Aorta (tissue), 5 donors: ENCODE results near the gene ATXN7L1. TPM values are rescaled to one million over a fixed set of nuclear protein-coding genes. Genes with fewer than 3 reads are reported as not detected.
A peak's percentile ranks its signal among the peaks of the same experiment; 100 is the strongest.

Source experiments
- ATAC-seq: fragments of 200-7000 bp; cut with Tn5 transposase; one replicate; pipeline ENCODE4 v1.9.1; 2022; ENCODE audit warnings: moderate library complexity; ENCODE audit not compliant: low FRiP score
- DNase-seq, 2 donors: peaks; one replicate each; pipeline ENCODE4 v3.0.0-alpha.2; 2020
- H3K27ac ChIP-seq, 2 donors: one replicate each; pipeline ENCODE4 v1.5.1; 2013; ENCODE audit warnings: low read length in 2 of 2, mild to moderate bottlenecking in 2 of 2, moderate library complexity in 2 of 2, control low read depth in 1 of 2, inconsistent platforms in 1 of 2, low read depth in 1 of 2
- H3K27me3 ChIP-seq, 2 donors: one replicate each; pipeline ENCODE4 v1.6.1; 2013; ENCODE audit warnings: control low read depth in 1 of 2, low read length in 1 of 2, mild to moderate bottlenecking in 1 of 2, moderate library complexity in 1 of 2; ENCODE audit not compliant: insufficient read depth in 2 of 2, control insufficient read depth in 1 of 2
- H3K36me3 ChIP-seq, 2 donors: one replicate each; pipeline ENCODE4 v1.6.1; 2013; ENCODE audit warnings: control low read depth in 1 of 2, low read length in 1 of 2, mild to moderate bottlenecking in 1 of 2; ENCODE audit not compliant: insufficient read depth in 2 of 2, control insufficient read depth in 1 of 2
- H3K4me1 ChIP-seq, 2 donors: one replicate each; pipeline ENCODE4 v1.6.1; 2013; ENCODE audit warnings: low read length in 2 of 2, control low read depth in 1 of 2, mild to moderate bottlenecking in 1 of 2, moderate library complexity in 1 of 2; ENCODE audit not compliant: insufficient read depth in 2 of 2, control insufficient read depth in 1 of 2
- H3K4me3 ChIP-seq, 2 donors: one replicate each; pipeline ENCODE4 v1.5.1; 2013; ENCODE audit warnings: low read length in 2 of 2, control low read depth in 1 of 2, mild to moderate bottlenecking in 1 of 2
- H3K9me3 ChIP-seq: one replicate; pipeline ENCODE4 v1.6.1; 2013; ENCODE audit warnings: mild to moderate bottlenecking, low read length; ENCODE audit not compliant: control insufficient read depth
- WGBS, 2 donors: extraction: QIAGEN DNeasy Blood & Tissue Kit; methylation state at CpG; one replicate each; pipeline ENCODE4 v1.1.7; 2013; 5-methylcytosine and 5-hydroxymethylcytosine counted together
- intact Hi-C, 2 donors: fragments of 100-400 bp; cut with DNase I; formaldehyde crosslinking; loops; one replicate each; pipeline versions ENCODE4 v1.14.2 to v1.15.0; 2022
- polyA plus RNA-seq, 2 donors: library from polyadenylated mRNA; stranded (reverse); fragments of 200-250 nt; gene quantifications; one replicate each; pipeline ENCODE4 v1.2.3, GENCODE V29; 2013
- total RNA-seq, 2 donors: library from RNA; stranded (reverse); fragmentation: NEBNext Ultra II Directional; extraction: Animal tissue kit (Norgen Biotek cat#: 25700); gene quantifications; one replicate each; pipeline ENCODE4 v1.2.1, GENCODE V29; 2021
- donor health status: healthy with polysubstance abuse.
- donor health status: Bipolar disorder and iron deficiency.
- donor health status: DM: no; HTN: no; CAD: no.
- donor health status: DM: no; HTN: no; CAD: no.
- donor health status: DM: yes; HTN: yes; CAD: no.

Gene ATXN7L1
- total and polyA plus RNA-seq, 4 donors, result 2.5 to 20.1 (median 8.4) TPM

- no peak for DNase-seq
- H3K36me3 ChIP-seq, result no peaks in the 10 kb centered on the region
- 61 to 71% methylated on average over 6 of the region's 6 CpGs for WGBS, 2 donors
- H3K27me3 ChIP-seq, result no peaks in the 10 kb centered on the region
- peak; percentile 30 for ATAC-seq
- no peak overlapping the region for H3K4me3 ChIP-seq
- intact Hi-C loops, result no loop called here
- no peaks in the 10 kb centered on the region for H3K9me3 ChIP-seq
- peaks cover 0 to 2% of the 10 kb centered on the region in 2 donors for H3K4me1 ChIP-seq
- H3K27ac ChIP-seq, result no peak overlapping the region
Observed at GRCh38 chr7:105830405-105831301, 45.7 kb downstream of the ATXN7L1 start.

GRCh38 chr7:105829681-105830322, 46.6 kb downstream of the ATXN7L1 start:
- Histone ChIP-seq H3K9me3 (no peaks in the 10 kb centered on the region), H3K27me3 (no peaks in the 10 kb centered on the region), H3K4me1 (peaks cover 0 to 2% of the 10 kb centered on the region in 2 donors), H3K4me3 (no peak overlapping the region), H3K27ac (no peak overlapping the region), H3K36me3 (no peaks in the 10 kb centered on the region)
- intact Hi-C loops, result no loop called here
- no peak for ATAC-seq
- WGBS, 2 donors, result 79 to 82% methylated on average over 5 of the region's 5 CpGs
- no peak for DNase-seq

GRCh38 chr7:105828141-105828540, 48.3 kb downstream of the ATXN7L1 start:
- WGBS, 2 donors, result 94 to 97% methylated on average over 2 of the region's 2 CpGs
- no peaks in the 10 kb centered on the region for H3K36me3 ChIP-seq
- no peaks in the 10 kb centered on the region for H3K9me3 ChIP-seq
- H3K4me3 ChIP-seq, result no peak overlapping the region
- intact Hi-C loops, result no loop called here
- peaks cover 0 to 2% of the 10 kb centered on the region in 2 donors for H3K4me1 ChIP-seq
- no peaks in the 10 kb centered on the region for H3K27me3 ChIP-seq
- ATAC-seq (no peak), DNase-seq (no peak)
- no peak overlapping the region for H3K27ac ChIP-seq

GRCh38 chr7:105827151-105827875, 49.1 kb downstream of the ATXN7L1 start:
- no peak for ATAC-seq
- no peak for DNase-seq
- intact Hi-C loops, result no loop called here
- Histone ChIP-seq H3K36me3 (no peaks in the 10 kb centered on the region), H3K4me1 (peaks cover 0 to 2% of the 10 kb centered on the region in 2 donors), H3K27me3 (no peaks in the 10 kb centered on the region), H3K9me3 (no peaks in the 10 kb centered on the region), H3K4me3 (no peak overlapping the region), H3K27ac (no peak overlapping the region)
- 92 to 94% methylated on average over 7 of the region's 7 CpGs for WGBS, 2 donors

- Histone ChIP-seq H3K36me3 (no peaks in the 10 kb centered on the region), H3K27me3 (no peaks in the 10 kb centered on the region)
Observed at GRCh38 chr7:105826143-105826542, 50.3 kb downstream of the ATXN7L1 start.

GRCh38 chr7:105825371-105825770, 51.0 kb downstream of the ATXN7L1 start:
- H3K4me3 ChIP-seq, result no peak overlapping the region
- ATAC-seq (no peak), DNase-seq (no peak)
- H3K27me3 ChIP-seq, result no peaks in the 10 kb centered on the region
- WGBS, 2 donors, result 97 to 98% methylated on average over 1 of the region's 1 CpG
- H3K4me1 ChIP-seq, result peaks cover 0 to 2% of the 10 kb centered on the region in 2 donors
- no peaks in the 10 kb centered on the region for H3K9me3 ChIP-seq
- intact Hi-C loops, result no loop called here
- no peaks in the 10 kb centered on the region for H3K36me3 ChIP-seq
- H3K27ac ChIP-seq, result no peak overlapping the region

More at GRCh38 chr7:105826143-105826542, 50.3 kb downstream of the ATXN7L1 start:
- H3K4me3 ChIP-seq, result no peak overlapping the region
- no peak for ATAC-seq
- H3K27ac ChIP-seq, result no peak overlapping the region
- peaks cover 0 to 2% of the 10 kb centered on the region in 2 donors for H3K4me1 ChIP-seq
- intact Hi-C loops, result no loop called here
- DNase-seq, result no peak
- no peaks in the 10 kb centered on the region for H3K9me3 ChIP-seq

- Histone ChIP-seq H3K27me3 (no peaks in the 10 kb centered on the region), H3K4me3 (no peak overlapping the region), H3K4me1 (no peaks in the 10 kb centered on the region), H3K9me3 (no peaks in the 10 kb centered on the region), H3K27ac (no peak overlapping the region), H3K36me3 (no peaks in the 10 kb centered on the region)
- DNase-seq (no peak), ATAC-seq (no peak)
- 35 to 38% methylated on average over 1 of the region's 1 CpG for WGBS, 2 donors
- intact Hi-C loops, result no loop called here
Observed at GRCh38 chr7:105822806-105823205, 53.6 kb downstream of the ATXN7L1 start.

GRCh38 chr7:105821527-105821926, 54.9 kb downstream of the ATXN7L1 start:
- DNase-seq, result no peak
- Histone ChIP-seq H3K36me3 (no peaks in the 10 kb centered on the region), H3K9me3 (no peaks in the 10 kb centered on the region), H3K4me3 (no peak overlapping the region), H3K27ac (no peak overlapping the region), H3K4me1 (no peaks in the 10 kb centered on the region), H3K27me3 (no peaks in the 10 kb centered on the region)
- intact Hi-C loops, result no loop called here
- WGBS, 2 donors, result 95 to 96% methylated on average over 4 of the region's 4 CpGs
- ATAC-seq, result no peak
